Sigmoid colon (tissue), 7 donors: ENCODE results near the gene SPRYD3. TPM values are rescaled to one million over a fixed set of nuclear protein-coding genes. Genes with fewer than 3 reads are reported as not detected.
"Not testable (repeated sequence)": the region's sequence is repeated elsewhere in the genome, so short reads cannot be mapped to it uniquely, and the experiment has no call there.

Experiments used
- DNase-seq: peaks from one replicate; pipeline ENCODE4 v3.0.0-alpha.2; 2019
- H3K27ac ChIP-seq, 4 donors: fragments of 200-600 bp; sonication (generic); one replicate each; pipeline ENCODE4 v1.5.1; 2016 to 2019; ENCODE audit warnings: mild to moderate bottlenecking in 1 of 4
- H3K27me3 ChIP-seq, 3 donors: fragments of 200-600 bp; sonication (generic); one replicate each; pipeline ENCODE4 v1.5.1; 2019; ENCODE audit warnings: mild to moderate bottlenecking in 1 of 3
- H3K36me3 ChIP-seq, 4 donors: fragments of 200-600 bp; sonication (generic); one replicate each; pipeline ENCODE4 v1.5.1; 2016 to 2019
- H3K4me1 ChIP-seq, 4 donors: fragments of 200-600 bp; sonication (generic); one replicate each; pipeline ENCODE4 v1.5.1; 2017 to 2019
- H3K4me3 ChIP-seq, 4 donors: fragments of 200-600 bp; sonication (generic); one replicate each; pipeline ENCODE4 v1.5.1; 2017 to 2019; ENCODE audit warnings: mild to moderate bottlenecking in 2 of 4, moderate library complexity in 1 of 4
- H3K9me3 ChIP-seq, 4 donors: fragments of 200-600 bp in 3 of 4; sonication (generic) in 3 of 4; one replicate each; pipeline versions ENCODE4 v1.5.1 to v1.6.1; 2013 to 2019
- EP300 ChIP-seq, 4 donors: sonication (generic); formaldehyde crosslinking; IDR thresholded peaks; one replicate each; pipeline ENCODE4 v1.6.1; 2017; ENCODE audit warnings: antibody characterized with exemption in 4 of 4
- POLR2A ChIP-seq, 2 donors: fragments of 450-650 bp; IDR thresholded peaks; one replicate each; pipeline ENCODE4 v1.6.1; 2016; ENCODE audit warnings: antibody characterized with exemption in 2 of 2, mild to moderate bottlenecking in 2 of 2, moderate library complexity in 2 of 2
- POLR2AphosphoS5 ChIP-seq, 4 donors: sonication (generic); formaldehyde crosslinking; IDR thresholded peaks; one replicate each; pipeline ENCODE4 v1.6.1; 2017; ENCODE audit warnings: antibody characterized with exemption in 4 of 4
- WGBS, 2 donors: extraction: QIAGEN DNeasy Blood & Tissue Kit; methylation state at CpG; one replicate each; pipeline ENCODE4 v1.1.7; 2013; 5-methylcytosine and 5-hydroxymethylcytosine counted together
- intact Hi-C: fragments of 100-400 bp; cut with DNase I; formaldehyde crosslinking; loops from one replicate; pipeline ENCODE4 v1.15.1; 2023
- polyA plus RNA-seq, 3 donors: library from polyadenylated mRNA; stranded (reverse); fragments of 200-250 nt; gene quantifications; one replicate each; pipeline ENCODE4 v1.2.3, GENCODE V29; 2013
- total RNA-seq, 4 donors: library from RNA; depleted of rRNA; stranded (reverse); fragments of >200 nt; gene quantifications; one replicate each; pipeline ENCODE4 v1.1.0, GENCODE V29; 2016
- TF ChIP-seq, protein P1 (sequence below), 4 experiments: fragments of 450-650 bp in 3 of 4; fragments of 200-600 bp in 1 of 4; IDR thresholded peaks; one replicate each; pipeline ENCODE4 v1.5.1; 2016 to 2019; ENCODE audit warnings: antibody characterized with exemption in 4 of 4, mild to moderate bottlenecking in 3 of 4, moderate library complexity in 2 of 4
- donor health status: healthy with polysubstance abuse.
- donor health status: Bipolar disorder and iron deficiency.
- donor health status: healthy.

SPRYD3 gene
- total and polyA plus RNA-seq, 7 donors: 20.1 to 41.4 (median 32.9) TPM

GRCh38 chr12:53115112-53115890 lies 36.1 kb upstream of the SPRYD3 start:
- Histone ChIP-seq H3K36me3 (no peaks in the 10 kb centered on the region), H3K9me3 (no peaks in the 10 kb centered on the region), H3K4me3 (no peak overlapping the region), H3K27me3 (no peaks in the 10 kb centered on the region), H3K4me1 (peaks cover 0 to 11% (median 3%) of the 10 kb centered on the region in 4 donors), H3K27ac (no peak overlapping the region)
- TF ChIP-seq POLR2AphosphoS5 (IDR thresholded peaks at IDR 0.05): no peak
- TF ChIP-seq, protein P1, sequence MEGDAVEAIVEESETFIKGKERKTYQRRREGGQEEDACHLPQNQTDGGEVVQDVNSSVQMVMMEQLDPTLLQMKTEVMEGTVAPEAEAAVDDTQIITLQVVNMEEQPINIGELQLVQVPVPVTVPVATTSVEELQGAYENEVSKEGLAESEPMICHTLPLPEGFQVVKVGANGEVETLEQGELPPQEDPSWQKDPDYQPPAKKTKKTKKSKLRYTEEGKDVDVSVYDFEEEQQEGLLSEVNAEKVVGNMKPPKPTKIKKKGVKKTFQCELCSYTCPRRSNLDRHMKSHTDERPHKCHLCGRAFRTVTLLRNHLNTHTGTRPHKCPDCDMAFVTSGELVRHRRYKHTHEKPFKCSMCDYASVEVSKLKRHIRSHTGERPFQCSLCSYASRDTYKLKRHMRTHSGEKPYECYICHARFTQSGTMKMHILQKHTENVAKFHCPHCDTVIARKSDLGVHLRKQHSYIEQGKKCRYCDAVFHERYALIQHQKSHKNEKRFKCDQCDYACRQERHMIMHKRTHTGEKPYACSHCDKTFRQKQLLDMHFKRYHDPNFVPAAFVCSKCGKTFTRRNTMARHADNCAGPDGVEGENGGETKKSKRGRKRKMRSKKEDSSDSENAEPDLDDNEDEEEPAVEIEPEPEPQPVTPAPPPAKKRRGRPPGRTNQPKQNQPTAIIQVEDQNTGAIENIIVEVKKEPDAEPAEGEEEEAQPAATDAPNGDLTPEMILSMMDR (IDR thresholded peaks at IDR 0.05): no peak
- TF ChIP-seq POLR2A (IDR thresholded peaks at IDR 0.05): no peak
- no peak for TF ChIP-seq EP300 (IDR thresholded peaks at IDR 0.05)
- 92 to 95% methylated on average over 33 of the region's 33 CpGs for WGBS, 2 donors
- DNase-seq: no peak
- intact Hi-C loops: no loop called here

GRCh38 chr12:53113951-53114350 lies 34.8 kb upstream of the SPRYD3 start:
- TF ChIP-seq POLR2A (IDR thresholded peaks at IDR 0.05): no peak
- no peak for TF ChIP-seq EP300 (IDR thresholded peaks at IDR 0.05)
- TF ChIP-seq, protein P1 (IDR thresholded peaks at IDR 0.05): no peak
- TF ChIP-seq POLR2AphosphoS5 (IDR thresholded peaks at IDR 0.05): no peak
- Histone ChIP-seq H3K27me3 (no peaks in the 10 kb centered on the region), H3K4me1 (peaks cover 0 to 11% (median 3%) of the 10 kb centered on the region in 4 donors), H3K27ac (no peak overlapping the region), H3K4me3 (no peak overlapping the region), H3K36me3 (no peaks in the 10 kb centered on the region), H3K9me3 (no peaks in the 10 kb centered on the region)
- intact Hi-C loops: no loop called here
- no peak for DNase-seq

- 35 to 70% methylated on average over 12 of the region's 12 CpGs for WGBS, 2 donors
- DNase-seq: no peak
- Histone ChIP-seq H3K9me3 (no peaks in the 10 kb centered on the region), H3K27ac (no peak overlapping the region), H3K4me3 (no peak overlapping the region), H3K4me1 (peaks cover 0 to 11% (median 3%) of the 10 kb centered on the region in 4 donors), H3K36me3 (no peaks in the 10 kb centered on the region), H3K27me3 (no peaks in the 10 kb centered on the region)
- intact Hi-C loops: no loop called here
- TF ChIP-seq POLR2A (IDR thresholded peaks at IDR 0.05) (no peak), POLR2AphosphoS5 (IDR thresholded peaks at IDR 0.05) (no peak), EP300 (IDR thresholded peaks at IDR 0.05) (no peak)
- TF ChIP-seq, protein P1 (IDR thresholded peaks at IDR 0.05): no peak
These were observed 34.0 kb upstream of the SPRYD3 start for GRCh38 chr12:53113136-53113705.

GRCh38 chr12:53112431-53112830 lies 33.2 kb upstream of the SPRYD3 start:
- WGBS, 2 donors: 94 to 95% methylated on average over 7 of the region's 7 CpGs
- H3K4me1 ChIP-seq: peaks cover 0 to 11% (median 4%) of the 10 kb centered on the region in 4 donors
- DNase-seq, H3K27me3 ChIP-seq, H3K4me3 ChIP-seq, H3K27ac ChIP-seq, H3K36me3 ChIP-seq, H3K9me3 ChIP-seq, intact Hi-C loops: not testable (repeated sequence)

GRCh38 chr12:53107122-53107521 lies 27.9 kb upstream of the SPRYD3 start:
- WGBS, 2 donors: 67 to 70% methylated on average over 7 of the region's 7 CpGs
- H3K36me3 ChIP-seq: no peaks in the 10 kb centered on the region
- peaks cover 0 to 11% (median 4%) of the 10 kb centered on the region in 4 donors for H3K4me1 ChIP-seq
- H3K9me3 ChIP-seq: no peaks in the 10 kb centered on the region
- intact Hi-C loops: no loop called here
- DNase-seq: no peak
- no peak overlapping the region for H3K4me3 ChIP-seq
- TF ChIP-seq POLR2AphosphoS5 (IDR thresholded peaks at IDR 0.05) (no peak), EP300 (IDR thresholded peaks at IDR 0.05) (no peak), POLR2A (IDR thresholded peaks at IDR 0.05) (no peak)
- TF ChIP-seq, protein P1 (IDR thresholded peaks at IDR 0.05): no peak
- H3K27me3 ChIP-seq: no peaks in the 10 kb centered on the region
- H3K27ac ChIP-seq: no peak overlapping the region
